M059J (cell line): Measurements from ENCODE around the gene GNAI1. TPM values are rescaled to one million over a fixed set of nuclear protein-coding genes. Genes with fewer than 3 reads are reported as not detected.

ENCODE experiments used
- DNase-seq: peaks from one replicate; pipeline ENCODE4 v3.0.0-alpha.2; 2012; ENCODE audit warnings: low read depth
- total RNA-seq: library from RNA; depleted of rRNA; stranded (reverse); fragments of >200 nt; shearing (Covaris generic); gene quantifications from 2 replicates; pipeline ENCODE4 v1.2.3, GENCODE V29; 2014

GNAI1 gene
- total RNA-seq, 1 experiment from 2014 or later, result 58.9 TPM

DNA sequence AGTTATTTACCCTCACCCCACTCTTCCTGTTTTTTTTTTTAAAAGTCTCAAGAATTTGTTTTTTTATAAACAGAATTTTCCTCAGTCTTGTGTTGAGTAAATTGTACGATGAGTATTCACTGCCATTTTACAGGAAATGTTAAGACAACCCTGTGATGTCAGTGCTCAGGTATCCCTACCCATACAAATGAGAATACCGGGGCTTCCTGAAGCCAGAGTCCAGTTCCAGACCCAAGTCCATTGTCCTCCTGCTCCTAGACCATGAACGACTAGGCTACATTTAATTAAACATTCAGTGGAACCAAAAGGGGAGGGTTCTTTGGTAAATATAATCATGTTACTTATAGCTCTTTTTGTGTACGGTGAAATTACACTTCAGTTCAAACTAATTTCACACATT, 79.2 kb downstream of the GNAI1 start:
- DNase-seq, result no peak

DNA sequence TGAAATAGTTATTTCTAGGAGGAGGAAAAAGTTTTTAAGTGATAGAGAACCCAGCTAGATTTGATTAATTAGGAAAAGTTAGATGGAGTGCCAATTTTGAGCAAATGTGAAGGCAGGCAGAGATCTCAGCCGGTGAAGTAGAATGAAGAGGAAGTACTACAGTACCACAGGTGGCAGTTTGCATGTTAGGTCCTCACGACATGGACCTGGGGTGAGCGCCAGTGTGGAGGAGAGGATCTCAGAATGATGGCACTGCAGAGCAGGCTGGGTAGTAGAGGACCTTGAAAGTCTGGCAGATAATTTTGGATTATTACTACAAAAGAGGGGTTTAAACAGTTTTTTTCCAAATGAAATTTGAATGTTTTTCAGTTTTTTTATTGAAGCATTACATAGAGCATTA, 81.1 kb downstream of the GNAI1 start:
- DNase-seq, result no peak

DNA sequence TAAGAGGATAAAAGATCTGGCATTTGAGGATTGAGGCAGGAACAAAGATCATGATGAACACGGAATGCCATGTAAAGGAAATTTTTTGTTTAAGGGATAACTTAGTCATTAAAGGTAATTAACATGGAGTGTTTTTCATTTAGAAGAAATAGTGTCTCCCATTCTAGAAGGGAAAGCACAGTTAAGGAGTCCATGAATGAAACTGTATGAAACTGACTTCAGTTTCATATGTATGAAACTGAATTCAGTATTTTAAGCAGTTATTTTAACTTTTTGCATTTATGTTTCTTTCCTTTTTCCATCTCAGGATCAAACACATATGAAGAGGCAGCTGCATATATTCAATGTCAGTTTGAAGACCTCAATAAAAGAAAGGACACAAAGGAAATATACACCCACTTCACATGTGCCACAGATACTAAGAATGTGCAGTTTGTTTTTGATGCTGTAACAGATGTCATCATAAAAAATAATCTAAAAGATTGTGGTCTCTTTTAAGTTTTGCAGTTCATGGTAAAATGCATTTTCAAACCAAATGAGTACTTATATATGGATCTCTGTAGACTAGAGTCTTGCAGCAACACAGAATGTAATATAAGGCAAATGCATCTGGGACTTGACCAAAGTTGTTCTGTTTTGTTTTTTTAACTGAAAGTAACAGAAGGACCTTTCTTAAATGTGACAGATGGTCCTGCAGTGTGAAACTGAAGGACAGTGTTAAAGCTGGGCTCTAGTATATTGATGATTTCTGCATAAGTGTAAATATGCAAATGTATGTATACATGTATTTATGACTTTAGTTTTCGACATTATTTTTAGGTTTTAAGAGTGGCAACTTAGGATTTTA, 82.6 kb downstream of the GNAI1 start:
- no peak for DNase-seq

DNA sequence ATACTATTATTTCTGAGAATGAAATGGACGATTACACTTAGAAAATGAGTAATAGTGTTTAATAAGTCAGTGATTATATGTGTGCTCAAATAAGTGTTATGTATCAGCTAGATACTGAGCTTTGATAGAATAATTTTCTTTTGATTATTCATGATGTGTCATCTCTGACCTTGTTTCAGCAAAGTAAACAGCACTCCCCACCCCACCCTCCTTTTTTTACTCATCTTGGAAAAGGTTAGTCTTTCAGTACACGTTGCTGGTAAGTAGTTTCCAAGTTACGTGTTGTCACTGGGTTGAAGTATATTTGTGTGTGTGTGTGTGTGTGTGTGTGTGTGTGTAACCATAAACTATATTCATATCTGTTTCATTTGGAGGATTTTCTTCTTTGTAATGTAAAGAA, 84.1 kb downstream of the GNAI1 start:
- DNase-seq, result peak; percentile 87

DNA sequence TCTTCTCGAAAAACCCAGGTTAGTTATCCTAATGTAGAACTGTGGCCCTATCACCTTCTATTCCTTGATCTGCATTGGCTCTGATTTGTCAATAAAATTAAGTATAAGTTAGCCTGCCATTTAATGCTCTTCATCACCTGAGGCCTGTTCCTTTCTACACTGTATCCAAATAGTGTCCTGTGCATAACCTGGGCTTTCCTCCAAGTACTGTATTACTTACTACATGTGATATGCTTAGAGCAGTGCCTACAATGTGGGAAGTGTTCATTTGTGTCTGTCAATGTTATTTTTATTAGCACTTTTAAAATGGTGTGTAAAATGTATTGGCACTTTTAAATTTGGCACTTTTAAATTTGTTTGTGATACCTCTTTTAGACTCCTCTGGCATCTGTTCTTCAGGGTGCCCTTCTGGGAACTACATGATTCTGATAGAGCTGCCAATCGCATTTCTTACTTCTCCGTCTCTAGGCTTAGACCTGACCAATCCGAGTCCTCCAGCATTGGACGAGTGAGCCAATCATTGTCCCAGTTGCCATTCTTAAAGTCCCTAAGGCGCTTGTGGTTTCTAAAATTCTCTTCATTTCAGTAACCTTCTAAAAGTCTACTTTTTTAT, 85.5 kb downstream of the GNAI1 start:
- DNase-seq, result no peak

DNA sequence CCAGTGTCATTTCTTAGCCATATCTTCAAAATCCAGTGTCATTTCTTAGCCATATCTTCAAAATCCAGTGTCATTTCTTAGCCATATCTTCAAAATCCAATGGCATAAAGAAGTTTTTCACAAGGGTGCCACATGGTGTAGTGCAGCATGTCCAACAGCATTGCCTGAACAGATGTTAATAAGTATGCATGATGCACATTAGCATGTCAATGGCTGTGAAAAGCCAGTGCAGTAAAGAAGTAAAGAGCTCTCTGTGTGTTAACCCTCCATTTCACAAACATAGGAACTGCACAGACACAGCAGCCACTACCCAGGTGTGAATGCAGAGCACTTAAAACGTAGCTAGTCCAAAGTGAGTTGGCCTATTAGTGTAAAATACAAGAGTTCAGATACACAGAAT, 89.8 kb downstream of the GNAI1 start:
- DNase-seq, result no peak

DNA sequence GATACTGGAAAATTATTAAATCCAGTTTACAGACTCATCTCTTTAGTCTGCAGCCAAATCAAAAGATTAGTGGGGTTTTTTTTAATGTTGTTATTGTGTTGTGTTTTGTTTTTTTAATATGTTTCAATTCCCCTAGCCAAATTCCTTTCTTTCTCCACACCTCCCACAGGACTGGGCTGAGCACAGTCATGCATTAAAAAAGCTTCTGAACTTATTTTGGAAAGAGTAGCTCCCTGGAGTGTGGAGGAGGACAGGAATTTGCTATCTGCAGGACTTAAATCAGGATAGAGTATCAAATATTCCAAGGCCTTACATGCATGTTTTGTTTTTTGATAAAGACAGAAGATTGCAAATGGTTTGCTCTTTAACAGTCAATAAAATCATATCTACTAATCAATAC, 90.7 kb downstream of the GNAI1 start:
- DNase-seq, result no peak

DNA sequence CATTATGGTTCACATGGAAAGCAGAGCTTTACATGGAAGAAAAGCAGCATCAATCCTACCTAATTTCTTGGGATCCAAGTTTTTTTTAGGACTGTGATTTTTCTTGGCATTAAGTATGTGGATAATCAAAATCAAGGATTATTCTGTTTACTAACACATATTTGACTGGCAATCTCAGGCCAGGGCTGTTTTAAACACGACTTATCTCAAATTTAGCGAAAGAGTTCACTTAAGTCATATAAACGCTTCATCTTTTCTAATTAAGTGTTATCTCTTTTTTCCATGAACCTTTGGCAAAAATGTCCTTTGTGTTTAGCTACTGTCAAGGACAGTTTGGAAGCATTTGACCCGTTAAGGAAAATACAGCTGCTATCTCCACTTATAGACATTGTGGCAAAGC, 92.0 kb downstream of the GNAI1 start:
- DNase-seq, result no peak

DNA sequence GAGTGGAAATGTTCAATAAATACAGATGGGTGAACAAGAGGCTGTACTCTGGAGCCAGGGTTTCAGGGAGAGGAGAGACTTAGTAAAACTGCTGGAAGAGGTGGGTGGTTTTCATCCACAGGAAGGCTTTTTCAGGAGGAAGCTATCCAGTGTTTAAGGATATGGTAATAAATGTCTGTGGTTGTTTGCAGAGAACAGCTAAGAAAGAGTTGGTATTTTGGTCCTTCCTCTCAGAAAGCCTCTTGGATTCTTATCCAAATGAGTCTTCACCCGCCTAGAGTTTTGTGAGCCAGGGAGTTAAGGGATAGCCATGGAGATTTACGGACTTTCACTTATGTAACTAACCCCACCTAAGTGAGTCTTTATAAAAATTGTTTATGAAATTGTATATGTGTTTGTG, 95.7 kb downstream of the GNAI1 start:
- peak; percentile 13 for DNase-seq

DNA sequence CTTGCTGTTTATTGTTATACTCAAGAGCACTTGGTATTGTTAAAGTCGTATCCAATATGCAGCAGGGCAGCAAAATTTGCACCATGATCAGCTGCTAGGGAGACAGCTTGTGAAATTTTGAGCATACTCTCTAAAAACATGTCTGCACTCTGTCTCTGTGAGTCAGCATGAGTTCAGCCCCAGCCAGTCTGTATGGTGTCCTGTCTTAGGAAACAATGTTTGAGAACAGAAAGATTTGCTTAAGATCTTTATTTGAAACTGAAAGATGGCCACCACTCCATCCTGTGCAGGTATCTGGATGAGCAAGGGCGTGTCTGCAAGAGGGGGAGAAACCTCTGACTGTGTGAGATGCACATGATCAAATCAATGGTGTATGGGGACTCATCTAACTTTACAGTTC, 97.1 kb downstream of the GNAI1 start:
- DNase-seq, result peak; percentile 30

DNA sequence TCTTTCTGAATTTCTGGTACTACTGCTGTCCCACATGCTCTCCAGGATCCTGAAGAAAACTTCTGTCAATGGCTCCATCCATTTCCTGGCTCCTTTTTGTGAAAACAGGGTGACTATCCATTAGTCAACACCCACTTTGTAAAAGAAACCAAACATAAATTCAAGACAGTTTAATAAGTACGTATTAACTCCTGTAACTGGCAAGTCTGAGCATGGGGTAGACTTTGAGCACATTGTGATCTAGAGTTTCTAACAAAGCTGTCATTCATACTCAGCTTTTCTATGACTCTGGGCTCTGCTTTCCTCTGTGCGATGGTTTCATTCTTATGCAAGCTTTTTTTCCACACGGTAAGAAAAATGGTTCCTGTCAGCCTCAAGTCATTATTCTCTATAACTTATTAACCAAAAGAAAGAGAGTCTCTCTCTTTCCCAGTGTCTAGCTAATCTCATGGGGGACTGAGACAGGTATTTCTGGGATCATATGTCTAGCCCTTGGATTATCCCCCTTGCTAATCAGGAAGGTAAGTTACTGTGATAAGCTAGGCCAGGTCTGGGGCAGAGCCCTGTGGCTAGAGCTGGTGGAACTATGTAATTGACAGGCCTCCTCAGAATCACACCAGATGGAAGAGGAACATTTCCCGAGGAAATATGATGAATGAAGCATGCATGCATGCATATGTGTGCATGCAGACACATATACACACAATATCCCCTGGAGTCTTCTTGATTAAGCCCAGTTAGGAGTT, 98.5 kb downstream of the GNAI1 start:
- no peak for DNase-seq

DNA sequence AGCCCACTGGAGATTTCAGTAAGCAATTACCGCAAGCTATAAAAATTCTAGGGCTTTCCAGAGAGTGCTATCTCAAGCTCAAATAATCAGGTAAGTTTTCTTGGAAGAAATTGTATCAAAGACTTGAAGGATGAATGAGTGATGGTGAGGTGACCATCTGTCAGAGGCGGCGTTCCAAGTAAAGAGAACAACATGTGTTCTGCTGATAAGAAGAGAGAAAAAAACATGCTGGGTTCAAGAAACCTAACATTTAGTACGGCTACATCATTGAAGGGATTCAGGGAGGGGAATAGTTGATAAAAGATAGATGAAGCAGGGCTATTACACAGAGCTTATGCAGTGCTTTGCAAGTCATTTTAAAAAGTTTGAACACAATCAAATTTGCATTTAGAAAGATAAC, 100.7 kb downstream of the GNAI1 start:
- no peak for DNase-seq

DNA sequence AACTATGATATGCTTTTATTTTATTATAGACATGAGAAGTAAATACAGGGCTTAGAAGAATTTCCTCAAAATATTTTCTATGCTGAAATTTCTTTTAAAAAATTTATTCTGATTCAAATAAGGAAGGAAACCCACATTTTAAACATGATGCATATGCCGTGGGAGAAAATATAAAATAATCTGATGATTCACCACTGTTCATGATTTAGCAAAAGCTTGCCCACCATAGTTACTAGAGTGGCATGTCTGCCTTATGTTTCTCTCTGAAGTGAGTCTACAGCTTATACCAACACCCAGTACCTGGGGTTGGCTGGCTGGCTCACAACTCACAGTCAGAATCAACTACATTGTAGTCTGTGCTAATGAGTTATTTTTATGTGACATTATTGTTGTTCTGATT, 102.0 kb downstream of the GNAI1 start:
- no peak for DNase-seq

DNA sequence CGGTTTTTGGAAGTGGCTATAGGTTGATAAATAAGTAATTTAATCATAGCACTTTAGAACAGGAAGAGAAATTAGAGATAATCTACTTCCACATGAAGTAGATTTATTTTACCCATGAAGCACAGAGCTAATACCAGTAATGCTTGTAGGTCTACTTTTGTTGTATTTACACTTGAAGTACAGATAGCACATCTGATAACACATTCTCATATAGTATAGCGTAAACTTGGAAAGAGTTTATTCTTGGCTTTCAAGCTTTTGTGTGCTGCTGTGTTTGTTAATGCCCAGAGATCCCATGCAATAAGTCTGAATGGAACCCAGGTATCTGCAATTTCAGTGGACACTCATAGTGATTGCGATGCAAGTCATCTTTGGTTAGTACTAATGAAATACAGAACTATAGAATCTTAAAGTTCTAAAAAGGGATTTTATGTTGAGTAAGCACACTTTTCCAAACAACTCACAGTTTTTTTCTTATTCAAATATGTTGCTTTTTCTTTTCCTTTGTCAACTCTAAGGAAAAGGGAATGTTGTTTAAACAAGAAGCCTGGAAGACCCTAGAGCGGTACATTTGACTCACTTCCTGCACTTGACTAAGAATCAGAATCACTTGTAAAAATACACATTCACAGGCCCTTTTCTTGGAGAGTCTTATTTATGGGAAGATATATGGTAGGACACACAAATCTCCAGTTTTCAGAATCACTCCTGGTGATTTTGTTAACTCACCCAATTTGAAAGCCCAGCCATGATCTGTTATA, 105.8 kb downstream of the GNAI1 start:
- peak; percentile 30 for DNase-seq

DNA sequence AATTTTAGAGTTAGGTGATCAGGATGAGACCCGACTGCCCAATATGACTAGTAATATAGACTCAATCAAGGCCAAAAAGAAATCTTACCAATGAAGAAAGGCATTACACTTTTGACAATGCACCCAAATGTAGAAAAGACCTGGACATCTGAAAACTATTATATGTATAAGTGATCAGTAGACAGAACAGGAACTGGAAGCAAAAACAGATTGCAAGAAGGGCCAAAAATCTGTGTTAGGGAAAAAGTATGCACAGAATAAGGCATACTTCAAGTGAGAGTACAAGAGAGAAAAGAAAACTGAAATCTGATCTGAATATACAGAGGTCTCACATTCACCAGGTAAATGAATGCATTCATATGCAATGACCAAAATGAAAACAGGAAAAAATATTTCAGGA, 107.0 kb downstream of the GNAI1 start:
- no peak for DNase-seq

DNA sequence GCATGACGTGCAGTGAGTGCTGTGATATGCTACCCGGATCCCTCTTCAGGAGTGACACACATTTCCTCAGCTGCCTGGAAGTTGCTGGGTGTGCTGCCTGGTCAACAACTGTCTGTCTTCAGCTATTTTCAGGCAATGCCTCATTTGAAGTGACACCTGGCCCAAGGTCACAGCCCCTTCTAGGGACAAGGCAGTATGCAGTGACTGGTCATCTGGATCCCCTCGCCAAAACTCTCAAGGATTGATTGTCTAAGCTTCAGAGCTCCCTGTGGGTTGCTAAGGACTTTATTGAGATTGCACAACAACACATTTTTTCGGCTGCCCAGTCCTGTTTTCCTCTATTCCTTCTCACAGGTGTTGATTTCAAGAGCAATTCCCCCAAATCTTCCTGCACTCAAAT, 108.8 kb downstream of the GNAI1 start:
- DNase-seq, result no peak

DNA sequence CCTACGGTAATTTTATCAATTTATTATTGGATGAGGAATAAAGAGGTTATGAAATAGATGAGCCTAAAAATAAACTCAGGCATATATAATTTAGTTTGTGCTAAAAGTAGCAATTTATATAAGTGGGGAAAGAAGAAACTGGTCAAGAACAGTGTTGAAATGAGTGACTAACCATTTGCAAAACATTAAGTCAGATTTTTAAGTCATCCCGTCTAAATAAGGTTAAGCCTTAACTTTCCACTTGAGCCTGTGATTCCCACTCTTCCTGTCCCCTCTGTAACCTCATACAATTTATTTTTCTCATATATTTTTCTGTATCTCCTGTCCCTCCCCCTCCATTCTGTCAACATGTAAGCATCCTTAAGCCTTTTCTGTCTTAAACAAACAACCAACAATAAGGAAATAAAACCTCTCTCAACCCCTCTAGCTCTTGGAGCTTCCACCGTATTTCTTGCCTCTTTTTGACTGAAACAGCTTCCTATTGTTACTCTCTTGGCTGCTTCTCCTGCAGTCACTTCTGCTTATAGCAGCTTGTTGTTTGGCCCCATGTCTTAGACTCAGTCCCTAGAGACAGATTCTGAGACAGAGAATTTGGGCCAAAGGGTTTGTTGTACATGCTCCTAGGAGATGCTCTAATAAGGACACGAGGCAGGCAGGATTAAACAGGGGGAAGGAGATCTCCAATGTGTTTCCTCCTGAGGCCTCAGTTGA, 109.7 kb downstream of the GNAI1 start:
- no peak for DNase-seq

DNA sequence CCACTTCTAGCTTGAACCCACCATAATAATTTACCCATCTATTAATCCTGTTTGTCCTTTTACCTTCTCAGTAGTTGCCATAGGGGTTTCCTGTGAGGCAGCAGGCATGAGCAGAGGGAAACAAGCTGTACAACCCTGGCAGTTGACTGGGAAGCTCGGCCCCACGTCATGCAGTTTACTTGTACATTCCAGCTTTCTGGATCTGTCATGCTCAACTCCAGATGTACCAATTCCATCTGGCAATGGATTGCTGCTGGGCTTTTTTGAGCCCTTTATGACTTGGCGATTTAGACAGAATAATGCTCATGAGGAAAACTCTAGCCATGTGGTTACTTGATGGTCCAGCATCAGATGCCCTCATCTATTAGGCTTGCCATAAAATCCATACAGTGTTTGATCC, 112.5 kb downstream of the GNAI1 start:
- no peak for DNase-seq

DNA sequence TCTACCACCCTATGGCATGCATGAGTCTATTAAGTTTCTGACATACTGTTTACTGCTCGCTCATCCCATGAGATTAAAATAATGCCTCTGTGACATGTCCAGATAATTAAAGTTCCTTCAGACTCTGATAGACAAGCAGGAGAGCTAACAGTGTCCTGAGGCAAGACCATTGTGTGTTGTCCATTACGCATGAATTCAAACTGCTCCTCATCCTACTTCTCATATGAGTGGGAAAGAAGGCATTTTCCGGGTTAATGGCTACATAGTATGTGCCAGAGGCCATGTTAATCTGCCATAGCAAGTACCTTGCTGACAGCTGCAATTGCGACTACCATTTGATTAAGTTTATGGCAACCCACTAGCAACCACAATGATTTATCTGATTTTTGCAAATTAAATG, 113.3 kb downstream of the GNAI1 start:
- DNase-seq, result no peak

DNA sequence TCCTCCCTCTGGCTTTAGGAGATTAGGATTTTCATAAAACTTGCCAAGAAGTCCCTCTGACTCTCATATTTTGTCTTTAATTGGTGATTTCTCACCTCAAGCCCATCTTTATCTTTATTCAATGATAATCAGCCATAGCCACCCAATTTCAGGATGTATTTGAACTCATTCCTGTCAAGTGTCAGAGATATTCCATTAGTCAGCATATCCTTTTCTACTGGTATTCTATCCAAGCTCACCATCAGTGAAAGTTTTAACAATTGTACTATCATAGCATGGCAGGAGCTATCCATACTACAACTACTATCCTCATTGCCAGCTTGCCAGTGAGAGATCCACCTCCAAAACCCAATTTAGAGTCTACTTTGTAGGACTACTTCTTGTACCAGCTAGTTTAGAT, 114.6 kb downstream of the GNAI1 start:
- DNase-seq, result no peak

DNA sequence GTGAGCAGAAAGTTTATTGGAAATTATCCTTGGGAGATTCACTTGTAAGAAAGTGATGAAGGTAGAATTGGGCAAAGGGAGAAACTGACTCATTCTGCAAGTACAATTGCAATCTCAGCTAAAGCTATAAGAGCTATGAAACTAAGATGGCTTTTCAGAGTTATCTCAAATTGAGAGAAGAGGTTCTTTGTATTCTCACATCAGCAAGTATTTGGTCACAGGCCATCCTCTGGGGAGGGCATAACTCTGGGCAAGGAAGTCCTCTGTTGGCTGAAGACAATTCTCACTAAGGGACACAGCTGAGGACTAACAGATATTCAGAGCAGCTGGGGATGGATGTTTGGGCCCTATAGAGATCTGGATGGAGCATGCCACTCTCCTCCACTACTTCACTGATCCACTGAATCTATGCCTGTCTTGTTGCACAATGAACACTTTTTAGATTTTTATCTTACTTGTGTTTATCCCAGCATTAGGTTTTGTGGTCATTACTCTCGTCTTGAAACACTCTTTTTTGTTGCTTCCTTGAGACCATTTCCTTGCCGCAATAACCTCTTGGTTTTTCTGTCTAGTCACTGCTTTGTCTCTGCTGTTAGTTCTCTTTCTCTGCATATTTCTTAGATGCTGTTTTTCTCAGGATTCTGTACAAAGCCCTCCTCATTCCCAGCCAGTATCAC, 115.1 kb downstream of the GNAI1 start:
- peak; percentile 58 for DNase-seq
